SU-DHL-6 (cell line): ENCODE measurements around the gene RIN3.

Experiments
- H2AFZ ChIP-seq: fragments of 200-600 bp; sonication (generic); 2 replicates; pipeline ENCODE4 v1.6.1; 2014; ENCODE audit warnings: low read depth, mild to moderate bottlenecking, moderate library complexity, mixed read lengths, antibody characterized with exemption, low read length; ENCODE audit not compliant: severe bottlenecking
- H3F3A ChIP-seq: fragments of 200-600 bp; shearing (Covaris generic); 2 replicates; pipeline ENCODE4 v1.6.0; 2016; ENCODE audit warnings: antibody characterized with exemption, mild to moderate bottlenecking; ENCODE audit not compliant: insufficient read depth
- H3K27ac ChIP-seq: fragments of 200-600 bp; sonication (generic); 2 replicates; pipeline ENCODE4 v1.5.1; 2016; ENCODE audit warnings: low read depth, mild to moderate bottlenecking, low read length, moderate library complexity, mixed read lengths
- H3K27me3 ChIP-seq: fragments of 200-600 bp; sonication (generic), shearing (Covaris generic); 2 replicates; pipeline ENCODE4 v1.6.0; 2014; ENCODE audit warnings: mild to moderate bottlenecking, low read length
- H3K36me3 ChIP-seq: fragments of 200-600 bp; sonication (generic); 2 replicates; pipeline ENCODE4 v1.6.1; 2014; ENCODE audit warnings: mild to moderate bottlenecking, low read length, mixed read lengths
- H3K4me2 ChIP-seq: fragments of 300-600, 200-600 bp; shearing (Covaris generic), sonication (generic); 2 replicates; pipeline ENCODE4 v1.6.0; 2014; ENCODE audit warnings: low read length, low read depth, mild to moderate bottlenecking; ENCODE audit not compliant: poor library complexity, severe bottlenecking
- H3K4me3 ChIP-seq: fragments of 200-600 bp; sonication (generic); 2 replicates; pipeline ENCODE4 v1.5.1; 2014; ENCODE audit warnings: antibody characterized with exemption, low read length, mild to moderate bottlenecking, mixed read lengths; ENCODE audit not compliant: insufficient read depth, poor library complexity, severe bottlenecking
- H3K79me2 ChIP-seq: fragments of 200-600 bp; sonication (generic); 2 replicates; pipeline ENCODE4 v1.6.1; 2014; ENCODE audit warnings: mild to moderate bottlenecking, low read length, moderate library complexity; ENCODE audit not compliant: insufficient read depth
- H3K9ac ChIP-seq: fragments of 200-600 bp; sonication (generic); 2 replicates; pipeline ENCODE4 v1.7.0; 2014; ENCODE audit warnings: mild to moderate bottlenecking, low read length
- H3K9me2 ChIP-seq: fragments of 200-600 bp; sonication (generic); replicated peaks from 2 replicates; pipeline ENCODE4 v1.6.1; 2014; ENCODE audit warnings: low read length; ENCODE audit not compliant: insufficient read depth
- H3K9me3 ChIP-seq: fragments of 200-600 bp; sonication (generic); 2 replicates; pipeline ENCODE4 v1.6.1; 2014; ENCODE audit warnings: low read length, mixed read lengths; ENCODE audit not compliant: insufficient read depth
- H4K20me1 ChIP-seq: fragments of 200-600 bp; sonication (generic); 2 replicates; pipeline ENCODE4 v1.6.1; 2014; ENCODE audit warnings: low read depth, mild to moderate bottlenecking, antibody characterized with exemption, low read length, moderate library complexity, mixed read lengths
- EZH2phosphoT487 ChIP-seq: fragments of 200-600 bp; sonication (generic), shearing (Covaris generic); conservative IDR thresholded peaks from 2 replicates; pipeline ENCODE4 v1.6.1; 2018; ENCODE audit warnings: mild to moderate bottlenecking, antibody characterized with exemption, low read length, moderate library complexity, mixed read lengths
- TF ChIP-seq, protein P1 (sequence below): fragments of 200-600 bp; sonication (generic); IDR thresholded peaks from one replicate; pipeline ENCODE4 v1.5.1; 2017; ENCODE audit warnings: antibody characterized with exemption, mild to moderate bottlenecking, low read length, moderate library complexity; ENCODE audit not compliant: insufficient read depth, poor library complexity, severe bottlenecking

The RIN3 gene

GRCh38 chr14:92656306-92657081 lies 142.9 kb downstream of the RIN3 start:
- H3K4me2 ChIP-seq = no peak overlapping the region
- H3K27me3 ChIP-seq = no peaks in the 10 kb centered on the region
- H3K79me2 ChIP-seq = no peaks in the 10 kb centered on the region
- no peak overlapping the region for H3K27ac ChIP-seq
- no peak overlapping the region for H3K9ac ChIP-seq
- no peaks in the 10 kb centered on the region for H3K9me3 ChIP-seq
- H3K9me2 ChIP-seq = no peaks in the 10 kb centered on the region
- H4K20me1 ChIP-seq = no peaks in the 10 kb centered on the region
- no peaks in the 10 kb centered on the region for H3K36me3 ChIP-seq
- no peak overlapping the region for H2AFZ ChIP-seq
- no peak for TF ChIP-seq EZH2phosphoT487
- TF ChIP-seq, protein P1, sequence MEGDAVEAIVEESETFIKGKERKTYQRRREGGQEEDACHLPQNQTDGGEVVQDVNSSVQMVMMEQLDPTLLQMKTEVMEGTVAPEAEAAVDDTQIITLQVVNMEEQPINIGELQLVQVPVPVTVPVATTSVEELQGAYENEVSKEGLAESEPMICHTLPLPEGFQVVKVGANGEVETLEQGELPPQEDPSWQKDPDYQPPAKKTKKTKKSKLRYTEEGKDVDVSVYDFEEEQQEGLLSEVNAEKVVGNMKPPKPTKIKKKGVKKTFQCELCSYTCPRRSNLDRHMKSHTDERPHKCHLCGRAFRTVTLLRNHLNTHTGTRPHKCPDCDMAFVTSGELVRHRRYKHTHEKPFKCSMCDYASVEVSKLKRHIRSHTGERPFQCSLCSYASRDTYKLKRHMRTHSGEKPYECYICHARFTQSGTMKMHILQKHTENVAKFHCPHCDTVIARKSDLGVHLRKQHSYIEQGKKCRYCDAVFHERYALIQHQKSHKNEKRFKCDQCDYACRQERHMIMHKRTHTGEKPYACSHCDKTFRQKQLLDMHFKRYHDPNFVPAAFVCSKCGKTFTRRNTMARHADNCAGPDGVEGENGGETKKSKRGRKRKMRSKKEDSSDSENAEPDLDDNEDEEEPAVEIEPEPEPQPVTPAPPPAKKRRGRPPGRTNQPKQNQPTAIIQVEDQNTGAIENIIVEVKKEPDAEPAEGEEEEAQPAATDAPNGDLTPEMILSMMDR = no peak
- H3F3A ChIP-seq = no peaks in the 10 kb centered on the region
- no peak overlapping the region for H3K4me3 ChIP-seq

- Histone ChIP-seq H3K4me2 (no peak overlapping the region), H3K9ac (no peak overlapping the region)
Measured at GRCh38 chr14:92657457-92658142, 144.0 kb downstream of the RIN3 start.

DNA sequence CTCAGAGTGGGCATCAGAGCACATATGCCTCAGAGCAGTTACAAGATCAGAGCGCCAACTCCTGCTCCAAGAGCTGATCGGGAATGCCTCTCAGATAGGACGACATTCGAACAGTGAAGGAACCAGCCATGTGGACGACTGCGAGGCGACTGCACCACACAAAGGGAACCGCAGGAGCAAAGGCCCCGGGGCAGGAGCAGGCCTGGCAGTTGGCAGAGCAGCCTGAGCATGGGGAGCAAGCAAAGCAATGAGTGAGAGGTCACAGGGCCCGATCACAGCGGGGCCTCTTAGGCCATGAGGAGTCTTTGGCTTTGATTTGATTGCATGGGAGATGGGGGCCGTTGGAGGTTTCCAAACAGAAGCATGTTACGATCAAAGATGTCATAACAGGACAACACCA lies 144.6 kb downstream of the RIN3 start:
- Histone ChIP-seq H3K4me3 (no peak overlapping the region), H4K20me1 (no peaks in the 10 kb centered on the region), H3K4me2 (no peak overlapping the region)

More at GRCh38 chr14:92657457-92658142, 144.0 kb downstream of the RIN3 start:
- Histone ChIP-seq H4K20me1 (no peaks in the 10 kb centered on the region), H3F3A (no peaks in the 10 kb centered on the region), H3K9me3 (no peaks in the 10 kb centered on the region), H3K79me2 (no peaks in the 10 kb centered on the region), H3K4me3 (no peak overlapping the region), H2AFZ (no peak overlapping the region), H3K9me2 (no peaks in the 10 kb centered on the region), H3K27ac (no peak overlapping the region), H3K27me3 (no peaks in the 10 kb centered on the region), H3K36me3 (no peaks in the 10 kb centered on the region)
- TF ChIP-seq EZH2phosphoT487 = no peak
- TF ChIP-seq, protein P1 = no peak

More for the DNA sequence above, 144.6 kb downstream of the RIN3 start:
- H3K27me3 ChIP-seq = no peaks in the 10 kb centered on the region
- no peak overlapping the region for H3K9ac ChIP-seq
- no peaks in the 10 kb centered on the region for H3F3A ChIP-seq
- TF ChIP-seq, protein P1 = no peak
- no peak for TF ChIP-seq EZH2phosphoT487
- no peaks in the 10 kb centered on the region for H3K79me2 ChIP-seq
- no peaks in the 10 kb centered on the region for H3K9me2 ChIP-seq
- no peaks in the 10 kb centered on the region for H3K36me3 ChIP-seq
- H3K9me3 ChIP-seq = no peaks in the 10 kb centered on the region
- H2AFZ ChIP-seq = no peak overlapping the region
- H3K27ac ChIP-seq = no peak overlapping the region
